ENCODE results near the gene CRELD1. TPM values are rescaled to one million over a fixed set of nuclear protein-coding genes. Genes with fewer than 3 reads are reported as not detected.

CRELD1 gene
- total and polyA plus RNA-seq, 2 of the 13 experiments (the other 11 are each of a cell fraction or from before 2014, with no cell fraction given) = 27.1 to 61.9 TPM

DNA sequence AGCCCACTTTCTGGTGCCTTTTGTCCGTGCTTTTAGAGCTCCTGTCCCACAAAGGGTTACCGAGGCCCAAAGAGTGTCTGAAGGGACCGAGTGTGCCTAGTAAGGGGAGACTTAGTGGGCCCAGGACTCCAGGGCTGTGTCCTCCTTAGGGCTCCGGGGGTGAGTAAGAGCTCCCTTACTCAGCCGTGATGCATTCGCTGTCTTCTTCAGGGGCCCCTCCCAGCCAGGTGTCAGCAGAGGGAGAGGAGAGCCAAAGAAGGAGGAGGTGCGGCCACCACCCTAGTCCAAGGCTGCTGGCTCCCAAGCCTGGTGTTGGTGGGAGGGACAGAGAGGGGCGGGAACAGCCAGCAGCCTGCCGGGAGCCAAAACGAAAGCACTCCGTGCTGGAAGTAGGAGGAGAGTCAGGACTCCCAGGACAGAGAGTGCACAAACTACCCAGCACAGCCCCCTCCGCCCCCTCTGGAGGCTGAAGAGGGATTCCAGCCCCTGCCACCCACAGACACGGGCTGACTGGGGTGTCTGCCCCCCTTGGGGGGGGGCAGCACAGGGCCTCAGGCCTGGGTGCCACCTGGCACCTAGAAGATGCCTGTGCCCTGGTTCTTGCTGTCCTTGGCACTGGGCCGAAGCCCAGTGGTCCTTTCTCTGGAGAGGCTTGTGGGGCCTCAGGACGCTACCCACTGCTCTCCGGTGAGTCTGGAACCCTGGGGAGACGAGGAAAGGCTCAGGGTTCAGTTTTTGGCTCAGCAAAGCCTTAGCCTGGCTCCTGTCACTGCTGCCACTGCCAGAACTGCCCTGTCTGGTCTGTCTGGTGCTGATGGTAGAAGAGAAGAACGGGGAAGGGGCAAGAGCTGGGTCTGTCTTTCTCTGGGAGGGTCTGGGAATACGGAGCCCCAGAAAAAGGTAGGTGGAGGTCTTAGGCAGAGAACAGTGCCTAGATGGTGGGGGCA is 16.6 kb upstream of the CRELD1 start, which contains the start of gene IL17RC:
TSS of gene IL17RC (plus strand) at position 365 of the 947 bp plus-strand sequence. CDS start at position 583, 218 bp downstream.
- DNase-seq (ENCODE audit: low spot score) (peak; percentile 83), ATAC-seq (peak; percentile 85), FAIRE-seq (peak; percentile 87)
- Histone ChIP-seq H4K20me1 (ENCODE audit: insufficient read depth, low read length) (no peaks in the 10 kb centered on the region), H3K4me3 (replicated peaks in 1 of 3; ENCODE audit: insufficient read depth in 1 of 3, low read depth in 2 of 3, low read length in 3 of 3) (peak within 1 kb of the TSS; percentile 55 to 86 (median 83)), H3K9me3 (ENCODE audit: low read length) (no peaks in the 10 kb centered on the region), H2AFZ (ENCODE audit: low read length) (no peak within 1 kb of the TSS), H3K4me2 (ENCODE audit: low read depth, low read length) (peak within 1 kb of the TSS; percentile 100), H3K36me3 (replicated peaks in 1 of 2; ENCODE audit: control insufficient read depth in 1 of 2, insufficient read depth in 2 of 2, low read length in 2 of 2) (0 out of 5 replicates have a peak, but pooled peaks cover 0 to 3% of the 10 kb centered on the region in 2 experiments), H3K9ac (ENCODE audit: insufficient read depth, low read depth, low read length) (peak within 1 kb of the TSS; percentile 80), H3K27me3 (ENCODE audit: control insufficient read depth in 1 of 2, insufficient read depth in 2 of 2, low read length in 2 of 2) (no peaks in the 10 kb centered on the region), H3K79me2 (ENCODE audit: insufficient read depth, low read length) (peaks cover 3% of the 10 kb centered on the region), H3K27ac (ENCODE audit: extremely low read length, insufficient read depth, low read length) (peak within 1 kb of the TSS; percentile 90), H3K4me1 (ENCODE audit: insufficient read depth, low read length) (peaks cover 38% of the 10 kb centered on the region)
- no TSS peak for BruUV-seq (replicated peaks)
- in situ Hi-C loops (cut with HindIII; ENCODE audit: extremely low pct_ligation_motif_present, low pct_unique_long_range_greater_than_20kb) = no loop called here
- CTCF ChIA-PET (ENCODE audit: low intra/inter-chr PET ratio, low total read pairs) = no interaction called here
- intact Hi-C loops (cut with micrococcal nuclease; ENCODE audit: unreplicated experiment) = loop anchor here (5.0 kb wide), 1 partner anchor 40 kb away; no protein-coding TSS in a partner anchor
- WGBS (ENCODE audit: low lambda C conversion rate) = 3% methylated on average over 11 of the region's 19 CpGs
- POLR2A ChIA-PET = interaction anchor here (0.7 to 9.0 kb wide), 16 partner anchors 10 to 331 kb away, joined by 3 to 298 read pairs (median 6); partner anchors contain the start of genes ARPC4, CAMK1, CRELD1 and IL17RE
- TF ChIP-seq, protein P1, sequence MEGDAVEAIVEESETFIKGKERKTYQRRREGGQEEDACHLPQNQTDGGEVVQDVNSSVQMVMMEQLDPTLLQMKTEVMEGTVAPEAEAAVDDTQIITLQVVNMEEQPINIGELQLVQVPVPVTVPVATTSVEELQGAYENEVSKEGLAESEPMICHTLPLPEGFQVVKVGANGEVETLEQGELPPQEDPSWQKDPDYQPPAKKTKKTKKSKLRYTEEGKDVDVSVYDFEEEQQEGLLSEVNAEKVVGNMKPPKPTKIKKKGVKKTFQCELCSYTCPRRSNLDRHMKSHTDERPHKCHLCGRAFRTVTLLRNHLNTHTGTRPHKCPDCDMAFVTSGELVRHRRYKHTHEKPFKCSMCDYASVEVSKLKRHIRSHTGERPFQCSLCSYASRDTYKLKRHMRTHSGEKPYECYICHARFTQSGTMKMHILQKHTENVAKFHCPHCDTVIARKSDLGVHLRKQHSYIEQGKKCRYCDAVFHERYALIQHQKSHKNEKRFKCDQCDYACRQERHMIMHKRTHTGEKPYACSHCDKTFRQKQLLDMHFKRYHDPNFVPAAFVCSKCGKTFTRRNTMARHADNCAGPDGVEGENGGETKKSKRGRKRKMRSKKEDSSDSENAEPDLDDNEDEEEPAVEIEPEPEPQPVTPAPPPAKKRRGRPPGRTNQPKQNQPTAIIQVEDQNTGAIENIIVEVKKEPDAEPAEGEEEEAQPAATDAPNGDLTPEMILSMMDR (CRISPR knock-in tag; IDR thresholded peaks at IDR 0.05) = peak; percentile 32; the same call in 1 of the 2 replicates
- no peak for TF ChIP-seq KLF6 (CRISPR knock-in tag; IDR thresholded peaks at IDR 0.05)
- TF ChIP-seq EED (CRISPR knock-in tag; IDR thresholded peaks at IDR 0.05) = peak; percentile 57; the same call in 1 of the 2 replicates
- TF ChIP-seq, protein P2, sequence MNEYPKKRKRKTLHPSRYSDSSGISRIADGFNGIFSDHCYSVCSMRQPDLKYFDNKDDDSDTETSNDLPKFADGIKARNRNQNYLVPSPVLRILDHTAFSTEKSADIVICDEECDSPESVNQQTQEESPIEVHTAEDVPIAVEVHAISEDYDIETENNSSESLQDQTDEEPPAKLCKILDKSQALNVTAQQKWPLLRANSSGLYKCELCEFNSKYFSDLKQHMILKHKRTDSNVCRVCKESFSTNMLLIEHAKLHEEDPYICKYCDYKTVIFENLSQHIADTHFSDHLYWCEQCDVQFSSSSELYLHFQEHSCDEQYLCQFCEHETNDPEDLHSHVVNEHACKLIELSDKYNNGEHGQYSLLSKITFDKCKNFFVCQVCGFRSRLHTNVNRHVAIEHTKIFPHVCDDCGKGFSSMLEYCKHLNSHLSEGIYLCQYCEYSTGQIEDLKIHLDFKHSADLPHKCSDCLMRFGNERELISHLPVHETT (CRISPR knock-in tag; conservative IDR thresholded peaks at IDR 0.05) = 0 out of 2 replicates have a peak, but pooled peaks have one; percentile 11
- peak; percentile 91 for TF ChIP-seq HNRNPL (IDR thresholded peaks at IDR 0.05; ENCODE audit: low read depth, low read length)
- 0 out of 2 replicates have a peak, but pooled peaks have one; percentile 4 for TF ChIP-seq NKX3-1 (CRISPR knock-in tag; IDR thresholded peaks at IDR 0.05)
- peak; percentile 89; the same call in 1 of the 2 replicates for TF ChIP-seq ZNF788 (CRISPR knock-in tag; IDR thresholded peaks at IDR 0.05; ENCODE audit: borderline replicate concordance)
- TF ChIP-seq GATAD2A (CRISPR knock-in tag; IDR thresholded peaks at IDR 0.05) = peak; percentile 20; the same call in 1 of the 2 replicates
- 0 out of 2 replicates have a peak, but pooled peaks have one; percentile 40 for TF ChIP-seq ZNF30 (CRISPR knock-in tag; IDR thresholded peaks at IDR 0.05)
- no peak for TF ChIP-seq SMARCC2 (IDR thresholded peaks at IDR 0.05)
- peak; percentile 28 for TF ChIP-seq PHF5A (CRISPR knock-in tag; IDR thresholded peaks at IDR 0.05; ENCODE audit: low read depth, unreplicated experiment)
- peak; percentile 42; the same call in 1 of the 2 replicates for TF ChIP-seq MAZ (IDR thresholded peaks at IDR 0.05; ENCODE audit: borderline replicate concordance, low read depth, low read length)
- TF ChIP-seq MAZ (CRISPR knock-in tag; IDR thresholded peaks at IDR 0.05; ENCODE audit: low read depth) = peak; percentile 82; the same call in 1 of the 2 replicates
- TF ChIP-seq, protein P3, sequence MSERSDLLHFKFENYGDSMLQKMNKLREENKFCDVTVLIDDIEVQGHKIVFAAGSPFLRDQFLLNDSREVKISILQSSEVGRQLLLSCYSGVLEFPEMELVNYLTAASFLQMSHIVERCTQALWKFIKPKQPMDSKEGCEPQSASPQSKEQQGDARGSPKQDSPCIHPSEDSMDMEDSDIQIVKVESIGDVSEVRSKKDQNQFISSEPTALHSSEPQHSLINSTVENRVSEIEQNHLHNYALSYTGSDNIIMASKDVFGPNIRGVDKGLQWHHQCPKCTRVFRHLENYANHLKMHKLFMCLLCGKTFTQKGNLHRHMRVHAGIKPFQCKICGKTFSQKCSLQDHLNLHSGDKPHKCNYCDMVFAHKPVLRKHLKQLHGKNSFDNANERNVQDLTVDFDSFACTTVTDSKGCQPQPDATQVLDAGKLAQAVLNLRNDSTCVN (CRISPR knock-in tag; IDR thresholded peaks at IDR 0.05; ENCODE audit: borderline replicate concordance) = 0 out of 2 replicates have a peak, but pooled peaks have one; percentile 17
- TF ChIP-seq ZNF232 (CRISPR knock-in tag; IDR thresholded peaks at IDR 0.05; ENCODE audit: borderline replicate concordance) = peak; percentile 45; the same call in 1 of the 2 replicates
